ENCODE results near the gene PYGO1. TPM values are rescaled to one million over a fixed set of nuclear protein-coding genes. Genes with fewer than 3 reads are reported as not detected.

Gene PYGO1
- total and polyA plus RNA-seq, 2 of the 8 experiments (the other 6 are each of a cell fraction or from before 2014, with no cell fraction given) = 0.50 to 1.1 TPM

GRCh38 chr15:55599439-55599838 lies 11.3 kb upstream of the PYGO1 start:
- Histone ChIP-seq H2BK5ac (ENCODE audit: low read depth, low read length) (no peak overlapping the region), H2BK120ac (replicated peaks; ENCODE audit: low read depth, low read length) (no peak overlapping the region), H2AK5ac (ENCODE audit: low read depth, low read length) (no peak overlapping the region), H4K20me1 (replicated peaks in 1 of 2; ENCODE audit: control insufficient read depth in 1 of 2, insufficient read depth in 2 of 2, low read length in 2 of 2) (no peaks in the 10 kb centered on the region), H3K4me2 (ENCODE audit: insufficient read depth in 1 of 2, low read depth in 2 of 2, low read length in 2 of 2) (no peak overlapping the region), H3K79me1 (ENCODE audit: low read depth, low read length) (no peaks in the 10 kb centered on the region), H3K27me3 (replicated peaks in 1 of 4; ENCODE audit: control insufficient read depth in 3 of 4, extremely low read depth in 1 of 4, insufficient read depth in 3 of 4, low read length in 3 of 4) (no peaks in the 10 kb centered on the region), H3K9ac (replicated peaks in 1 of 4; ENCODE audit: extremely low read depth in 1 of 4, low read depth in 3 of 4, low read length in 3 of 4) (no peak overlapping the region), H3K56ac (replicated peaks; ENCODE audit: insufficient read length, low read depth, low read length) (no peak overlapping the region), H3K23ac (ENCODE audit: insufficient read length) (no peak overlapping the region), H3K4ac (replicated peaks; ENCODE audit: insufficient read length, low read depth, low read length) (no peak overlapping the region), H4K5ac (ENCODE audit: insufficient read length, low read depth, low read length) (no peak overlapping the region), H4K91ac (replicated peaks; ENCODE audit: insufficient read length, low read length) (no peak overlapping the region), H2BK12ac (ENCODE audit: low read depth, low read length) (no peak overlapping the region), H4K8ac (ENCODE audit: extremely low read depth, insufficient read depth, low read length) (no peak overlapping the region), H2BK20ac (ENCODE audit: low read length) (no peak overlapping the region), H3K36me3 (ENCODE audit: control insufficient read depth in 2 of 4, insufficient read depth in 4 of 4, low read length in 3 of 4) (no peaks in the 10 kb centered on the region), H3K27ac (ENCODE audit: low read depth, low read length) (no peak overlapping the region), H3K4me1 (replicated peaks in 1 of 4; ENCODE audit: control insufficient read depth in 3 of 4, insufficient read depth in 4 of 4, low read length in 3 of 4) (no peaks in the 10 kb centered on the region), H3K79me2 (ENCODE audit: control insufficient read depth in 1 of 2, insufficient read depth in 2 of 2, low read length in 2 of 2) (no peaks in the 10 kb centered on the region), H3K14ac (ENCODE audit: insufficient read length) (no peak overlapping the region), H2BK15ac (ENCODE audit: low read length) (no peak overlapping the region), H3K18ac (ENCODE audit: extremely low read depth, low read length) (no peak overlapping the region), H2AFZ (ENCODE audit: low read length) (no peak overlapping the region), H3K4me3 (ENCODE audit: extremely low read depth in 1 of 4, insufficient read depth in 2 of 4, low read depth in 3 of 4, low read length in 4 of 4) (no peak overlapping the region), H3K23me2 (ENCODE audit: low read depth, low read length) (no peaks in the 10 kb centered on the region), H3K9me3 (ENCODE audit: insufficient read depth in 2 of 2, low read depth in 1 of 2, low read length in 1 of 2) (no peaks in the 10 kb centered on the region)
- ChIA-PET CTCF (ENCODE audit: partially characterized antibody) (interaction anchor here (1.1 kb wide), 1 partner anchor 10 kb away, joined by 4 read pairs; no protein-coding TSS in a partner anchor), POLR2A (ENCODE audit: partially characterized antibody) (no interaction called here)
- DNase-seq (ENCODE audit: low read depth in 1 of 2, low spot score in 2 of 2) (no peak), FAIRE-seq (no peak)
- 89% methylated on average over 3 of the region's 3 CpGs; no CpG with 5 or more reads in 1 of the 2 experiments for WGBS, 2 experiments (ENCODE audit: extremely low coverage in 1 of 2, insufficient coverage in 1 of 2, insufficient read length in 1 of 2, insufficient replicate concordance in 2 of 2, low coverage in 1 of 2, low lambda C conversion rate in 2 of 2, missing lambda C conversion rate in 1 of 2)
- no peak for TF ChIP-seq NRF1 (IDR thresholded peaks at IDR 0.05; ENCODE audit: low read depth, low read length)
